NCI-H345 treated with DMSO at 0.1 percent for 48 hours (cell line): ENCODE results near the gene ADGRG6.
"Not testable (repeated sequence)": the region's sequence is repeated elsewhere in the genome, so short reads cannot be mapped to it uniquely, and the experiment has no call there.

Source experiments
- DNase-seq: peaks from one replicate; lab custom pipeline; 2025; ENCODE audit not compliant: unreplicated experiment; lab: John Stamatoyannopoulos, UW

Gene ADGRG6

GRCh38 chr6:142440600-142441293 is 138.9 kb downstream of the ADGRG6 start:
- DNase-seq: no peak

GRCh38 chr6:142441716-142442115 is 139.9 kb downstream of the ADGRG6 start:
- DNase-seq: no peak

- no peak for DNase-seq
These were observed 141.3 kb downstream of the ADGRG6 start for GRCh38 chr6:142443102-142443501.

GRCh38 chr6:142443532-142443931 is 141.7 kb downstream of the ADGRG6 start:
- no peak for DNase-seq

- no peak for DNase-seq
These were observed 142.6 kb downstream of the ADGRG6 start for GRCh38 chr6:142444376-142444775.

GRCh38 chr6:142444881-142445301 is 143.1 kb downstream of the ADGRG6 start:
- DNase-seq: no peak

GRCh38 chr6:142446168-142446567 is 144.4 kb downstream of the ADGRG6 start:
- no peak for DNase-seq

GRCh38 chr6:142446576-142446975 is 144.8 kb downstream of the ADGRG6 start:
- DNase-seq: no peak

GRCh38 chr6:142448091-142448729 is 146.4 kb downstream of the ADGRG6 start:
- DNase-seq: no peak

GRCh38 chr6:142450856-142451255 is 149.0 kb downstream of the ADGRG6 start:
- not testable (repeated sequence) for DNase-seq

GRCh38 chr6:142452993-142453392 is 151.2 kb downstream of the ADGRG6 start:
- DNase-seq: no peak

GRCh38 chr6:142454196-142454595 is 152.4 kb downstream of the ADGRG6 start:
- DNase-seq: not testable (repeated sequence)

- DNase-seq: not testable (repeated sequence)
These were observed 153.0 kb downstream of the ADGRG6 start for GRCh38 chr6:142454848-142455247.

GRCh38 chr6:142455957-142456589 is 154.3 kb downstream of the ADGRG6 start:
- no peak for DNase-seq

- no peak for DNase-seq
These were observed 156.0 kb downstream of the ADGRG6 start for GRCh38 chr6:142457638-142458406.

GRCh38 chr6:142458836-142459235 is 157.0 kb downstream of the ADGRG6 start:
- no peak for DNase-seq

GRCh38 chr6:142459271-142459670 is 157.5 kb downstream of the ADGRG6 start:
- no peak for DNase-seq

GRCh38 chr6:142462260-142462659 is 160.5 kb downstream of the ADGRG6 start:
- no peak for DNase-seq

- DNase-seq: no peak
These were observed 162.2 kb downstream of the ADGRG6 start for GRCh38 chr6:142463988-142464387.

- DNase-seq: no peak
These were observed 167.4 kb downstream of the ADGRG6 start for GRCh38 chr6:142469220-142469619.

GRCh38 chr6:142470421-142470820 is 168.6 kb downstream of the ADGRG6 start:
- no peak for DNase-seq
